ENCODE data around the gene TAF11L11. TPM values are rescaled to one million over a fixed set of nuclear protein-coding genes. Genes with fewer than 3 reads are reported as not detected.
"Not testable (repeated sequence)": the region's sequence is repeated elsewhere in the genome, so short reads cannot be mapped to it uniquely, and the experiment has no call there.

TAF11L11 gene
- total RNA-seq: not detected

DNA sequence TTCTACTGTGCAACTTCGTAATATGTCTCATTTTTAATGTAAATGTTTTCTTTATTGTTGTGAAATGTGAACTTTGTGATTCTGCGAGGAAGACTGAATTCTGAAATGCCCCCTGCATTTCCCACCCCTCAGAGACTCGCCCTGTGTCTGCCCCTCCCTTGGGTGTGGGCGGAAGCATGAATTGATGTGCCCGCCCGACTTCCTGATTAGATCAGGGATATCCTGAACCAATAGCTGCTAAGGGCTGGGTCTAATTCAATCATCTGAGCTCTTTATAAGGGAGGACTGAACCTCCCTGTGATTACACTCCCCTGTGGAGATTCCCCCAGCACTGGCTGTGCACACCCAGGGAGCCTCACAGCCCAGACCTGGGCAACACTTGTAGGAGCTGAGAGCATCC, at the start of gene TAF11L11:
TAF11L11 (plus strand) TSS at position 304 of the 400 bp plus-strand sequence.
- H3K27me3 Mint-ChIP-seq (ENCODE audit: low read depth); H3K4me1 Mint-ChIP-seq (ENCODE audit: low read depth); H3K4me3 Mint-ChIP-seq; ATAC-seq (replicated peaks in 1 of 2); H3K27ac Mint-ChIP-seq; H3K9me3 Mint-ChIP-seq; DNase-seq; H3K36me3 Mint-ChIP-seq (ENCODE audit: insufficient read depth in 2 of 2): not testable (repeated sequence)

DNA sequence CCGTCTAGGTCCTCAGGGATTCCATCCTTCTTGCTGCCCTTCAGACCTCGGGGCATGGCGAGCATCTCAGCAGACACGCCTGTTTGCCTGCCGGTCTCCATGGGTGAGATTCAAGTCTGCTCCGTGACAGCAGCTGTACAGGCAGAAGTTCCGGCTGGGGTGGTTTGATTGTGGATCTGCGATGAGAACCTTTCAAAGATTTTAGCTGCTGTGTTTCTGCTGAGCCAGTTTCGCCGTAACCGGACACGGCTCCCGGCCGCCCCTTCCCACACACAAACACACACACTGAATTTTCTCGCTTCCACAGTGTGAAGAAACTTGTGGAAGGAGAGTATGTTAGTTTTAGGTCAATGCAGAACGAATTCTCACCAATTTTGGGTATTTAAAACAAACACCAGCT, 18.3 kb upstream of the TAF11L11 start, which contains the start of gene TAF11L7:
TAF11L7 (minus strand) TSS at position 101 of the 400 bp plus-strand sequence.
- ATAC-seq (replicated peaks in 1 of 2); DNase-seq; H3K9me3 Mint-ChIP-seq; H3K4me3 Mint-ChIP-seq; H3K36me3 Mint-ChIP-seq (ENCODE audit: insufficient read depth in 2 of 2); H3K4me1 Mint-ChIP-seq (ENCODE audit: low read depth); H3K27ac Mint-ChIP-seq; H3K27me3 Mint-ChIP-seq (ENCODE audit: low read depth): not testable (repeated sequence)

GRCh38 chr5:17590860-17591259, 13.1 kb upstream of the TAF11L11 start, which contains the start of gene TAF11L8:
Gene TAF11L8 (minus strand): TSS chr5:17590960.
- not testable (repeated sequence) for H3K27me3 Mint-ChIP-seq (ENCODE audit: low read depth); H3K27ac Mint-ChIP-seq; DNase-seq; H3K9me3 Mint-ChIP-seq; H3K36me3 Mint-ChIP-seq (ENCODE audit: insufficient read depth in 2 of 2); ATAC-seq (replicated peaks in 1 of 2); H3K4me1 Mint-ChIP-seq (ENCODE audit: low read depth); H3K4me3 Mint-ChIP-seq

DNA sequence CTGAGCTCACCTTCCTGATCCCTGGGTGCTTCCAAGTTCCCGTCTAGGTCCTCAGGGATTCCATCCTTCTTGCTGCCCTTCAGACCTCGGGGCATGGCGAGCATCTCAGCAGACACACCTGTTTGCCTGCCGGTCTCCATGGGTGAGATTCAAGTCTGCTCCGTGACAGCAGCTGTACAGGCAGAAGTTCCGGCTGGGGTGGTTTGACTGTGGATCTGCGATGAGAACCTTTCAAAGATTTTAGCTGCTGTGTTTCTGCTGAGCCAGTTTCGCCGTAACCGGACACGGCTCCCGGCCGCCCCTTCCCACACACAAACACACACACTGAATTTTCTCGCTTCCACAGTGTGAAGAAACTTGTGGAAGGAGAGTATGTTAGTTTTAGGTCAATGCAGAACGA, 9.7 kb upstream of the TAF11L11 start, which contains the start of gene TAF11L9:
TAF11L9 (minus strand) TSS at position 140 of the 400 bp plus-strand sequence.
- DNase-seq: not testable (repeated sequence)

DNA sequence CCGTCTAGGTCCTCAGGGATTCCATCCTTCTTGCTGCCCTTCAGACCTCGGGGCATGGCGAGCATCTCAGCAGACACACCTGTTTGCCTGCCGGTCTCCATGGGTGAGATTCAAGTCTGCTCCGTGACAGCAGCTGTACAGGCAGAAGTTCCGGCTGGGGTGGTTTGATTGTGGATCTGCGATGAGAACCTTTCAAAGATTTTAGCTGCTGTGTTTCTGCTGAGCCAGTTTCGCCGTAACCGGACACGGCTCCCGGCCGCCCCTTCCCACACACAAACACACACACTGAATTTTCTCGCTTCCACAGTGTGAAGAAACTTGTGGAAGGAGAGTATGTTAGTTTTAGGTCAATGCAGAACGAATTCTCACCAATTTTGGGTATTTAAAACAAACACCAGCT, 6.3 kb upstream of the TAF11L11 start, which contains the start of gene TAF11L10:
TAF11L10 (minus strand) TSS at position 101 of the 400 bp plus-strand sequence.
- not testable (repeated sequence) for ATAC-seq (replicated peaks in 1 of 2); H3K9me3 Mint-ChIP-seq; H3K27me3 Mint-ChIP-seq (ENCODE audit: low read depth); H3K36me3 Mint-ChIP-seq (ENCODE audit: insufficient read depth in 2 of 2); DNase-seq; H3K4me1 Mint-ChIP-seq (ENCODE audit: low read depth); H3K4me3 Mint-ChIP-seq; H3K27ac Mint-ChIP-seq

More for the DNA sequence above, 9.7 kb upstream of the TAF11L11 start, which contains the start of gene TAF11L9:
- H3K36me3 Mint-ChIP-seq (ENCODE audit: insufficient read depth in 2 of 2); ATAC-seq (replicated peaks in 1 of 2); H3K27me3 Mint-ChIP-seq (ENCODE audit: low read depth); H3K4me3 Mint-ChIP-seq; H3K27ac Mint-ChIP-seq; H3K4me1 Mint-ChIP-seq (ENCODE audit: low read depth); H3K9me3 Mint-ChIP-seq: not testable (repeated sequence)

GRCh38 chr5:17604951-17605350, 968 bp downstream of the TAF11L11 start:
- DNase-seq (no peak), ATAC-seq (replicated peaks in 1 of 2) (no peak)
- Mint-ChIP-seq H3K9me3 (peaks cover 0 to 8% of the 10 kb centered on the region in 2 donors), H3K4me3 (no peak overlapping the region), H3K4me1 (ENCODE audit: low read depth) (no peaks in the 10 kb centered on the region), H3K27ac (no peak overlapping the region), H3K36me3 (ENCODE audit: insufficient read depth in 2 of 2) (no peaks in the 10 kb centered on the region), H3K27me3 (ENCODE audit: low read depth) (no peaks in the 10 kb centered on the region)

DNA sequence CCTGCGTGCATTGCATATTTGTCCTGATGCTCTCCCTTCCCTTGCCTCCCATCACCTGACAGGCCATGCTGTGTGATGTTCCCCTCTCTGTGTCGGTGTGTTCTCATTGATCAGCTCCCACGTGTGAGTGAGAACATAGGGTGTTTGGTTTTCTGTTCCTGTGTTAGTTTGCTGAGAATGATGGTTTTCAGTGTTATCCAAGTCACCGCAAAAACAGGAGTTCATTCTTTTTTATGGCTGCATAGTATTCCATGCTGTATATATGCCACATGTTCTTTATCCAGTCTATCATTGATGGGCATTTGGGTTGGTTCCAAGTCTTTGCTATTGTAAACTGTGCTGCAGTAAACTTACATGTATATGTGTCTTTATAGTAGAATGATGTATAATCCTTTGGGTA, 3.5 kb downstream of the TAF11L11 start:
- not testable (repeated sequence) for ATAC-seq (replicated peaks in 1 of 2); H3K27me3 Mint-ChIP-seq (ENCODE audit: low read depth); DNase-seq; H3K27ac Mint-ChIP-seq; H3K4me3 Mint-ChIP-seq; H3K4me1 Mint-ChIP-seq (ENCODE audit: low read depth); H3K36me3 Mint-ChIP-seq (ENCODE audit: insufficient read depth in 2 of 2); H3K9me3 Mint-ChIP-seq

DNA sequence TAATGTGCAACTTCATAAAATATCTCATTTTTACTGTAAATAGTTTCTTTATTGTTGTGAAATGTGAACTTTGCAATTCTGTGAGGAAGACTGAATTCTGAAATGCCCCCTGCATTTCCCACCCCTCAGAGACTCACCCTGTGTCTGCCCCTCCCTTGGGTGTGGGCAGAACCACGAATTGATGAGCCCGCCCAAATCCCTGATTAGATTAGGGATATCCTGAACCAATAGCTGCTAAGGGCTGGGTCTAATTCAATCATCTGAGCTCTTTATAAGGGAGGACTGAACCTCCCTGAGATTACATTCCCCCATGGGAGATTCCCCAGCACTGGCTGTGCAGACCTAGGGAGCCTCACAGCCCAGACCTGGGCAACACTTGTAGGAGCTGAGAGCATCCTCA, 6.1 kb downstream of the TAF11L11 start, which contains the start of gene TAF11L12:
TAF11L12 (plus strand) TSS at position 301 of the 400 bp plus-strand sequence.
- not testable (repeated sequence) for DNase-seq; H3K27ac Mint-ChIP-seq; ATAC-seq (replicated peaks in 1 of 2); H3K9me3 Mint-ChIP-seq; H3K27me3 Mint-ChIP-seq (ENCODE audit: low read depth); H3K4me3 Mint-ChIP-seq; H3K4me1 Mint-ChIP-seq (ENCODE audit: low read depth); H3K36me3 Mint-ChIP-seq (ENCODE audit: insufficient read depth in 2 of 2)

DNA sequence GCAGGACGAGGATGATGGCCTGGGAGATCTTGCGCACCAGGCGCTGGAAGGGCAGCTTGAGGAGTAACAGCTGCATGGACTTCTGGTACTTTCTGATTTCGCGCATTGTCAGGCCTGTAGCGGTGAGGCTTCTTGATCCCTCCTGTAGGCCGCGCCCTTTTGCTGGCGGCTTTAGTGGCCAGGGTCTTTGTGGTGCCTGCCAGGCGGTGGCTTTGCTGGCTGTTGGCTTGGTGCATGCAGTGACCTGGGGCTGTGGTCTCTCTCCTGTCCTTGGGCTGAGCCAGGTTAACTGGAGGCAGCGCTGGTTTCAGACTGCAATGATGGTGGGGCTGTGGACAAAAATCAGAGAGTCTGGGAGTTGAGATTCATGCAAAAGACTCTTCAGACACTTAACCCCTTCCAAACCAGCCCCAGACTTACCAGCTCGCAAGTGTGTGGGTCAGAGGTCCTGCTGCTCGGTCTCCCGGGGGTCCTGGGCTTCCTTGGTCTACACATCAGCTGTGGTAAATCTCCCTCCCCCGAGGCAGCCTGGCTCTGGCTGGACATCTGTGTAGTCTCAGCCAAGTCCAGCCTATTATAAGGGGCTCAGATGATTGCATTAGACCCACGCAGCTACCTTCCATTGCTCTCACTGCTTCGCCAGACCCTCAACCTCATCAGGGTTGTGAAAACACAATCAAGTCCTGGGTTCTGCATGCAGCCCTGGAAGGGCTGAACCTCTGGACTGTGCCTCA, 11.1 kb downstream of the TAF11L11 start:
- no peaks in the 10 kb centered on the region for H3K4me1 Mint-ChIP-seq (ENCODE audit: low read depth)
- no peaks in the 10 kb centered on the region for H3K36me3 Mint-ChIP-seq (ENCODE audit: insufficient read depth in 2 of 2)
- peaks cover 4 to 7% of the 10 kb centered on the region in 2 donors for H3K9me3 Mint-ChIP-seq
- no peak overlapping the region for H3K27ac Mint-ChIP-seq
- H3K4me3 Mint-ChIP-seq: no peak overlapping the region
- no peaks in the 10 kb centered on the region for H3K27me3 Mint-ChIP-seq (ENCODE audit: low read depth)
- ATAC-seq (replicated peaks in 1 of 2): no peak
- DNase-seq: no peak

DNA sequence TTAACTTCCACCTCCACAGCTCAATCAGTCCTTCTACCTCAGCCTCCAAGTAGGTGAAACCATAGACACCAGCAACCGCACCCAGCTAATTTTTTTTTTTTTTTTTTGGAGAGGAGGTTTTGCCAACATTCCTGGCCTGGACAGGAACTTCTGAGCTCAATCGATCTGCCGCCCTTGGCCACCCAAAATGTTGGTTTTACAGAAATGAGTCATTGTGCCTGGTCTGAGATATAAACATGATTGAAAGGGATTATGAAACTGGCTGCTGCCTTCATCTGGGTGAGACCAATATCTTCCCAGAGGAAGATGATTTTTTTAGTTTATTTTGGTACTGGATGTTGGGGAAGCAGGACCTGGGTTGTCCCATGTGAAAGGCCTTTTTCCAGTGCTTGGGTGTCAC, 15.4 kb downstream of the TAF11L11 start:
- H3K27me3 Mint-ChIP-seq (ENCODE audit: low read depth): no peaks in the 10 kb centered on the region

DNA sequence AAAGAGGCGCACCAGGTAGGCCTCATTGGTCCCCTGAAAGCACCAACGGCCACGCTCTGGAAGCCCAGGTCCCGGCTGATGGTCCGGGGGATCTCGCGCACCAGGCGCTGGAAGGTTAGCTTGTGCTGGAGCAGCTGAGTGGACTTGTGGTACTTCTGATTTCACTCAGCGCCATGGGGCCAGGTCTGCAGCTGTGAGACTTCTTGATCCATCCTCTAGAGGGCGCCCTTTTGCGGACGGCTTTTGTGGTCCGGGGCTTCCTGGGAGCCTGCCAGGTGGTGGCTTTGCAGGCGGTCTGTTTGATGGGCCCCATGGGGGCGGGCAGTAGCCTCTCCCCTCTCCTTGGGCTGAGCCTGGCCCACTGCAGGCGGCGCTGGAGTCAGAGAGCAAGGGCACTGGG, 16.6 kb downstream of the TAF11L11 start:
- DNase-seq: no peak
- H3K27ac Mint-ChIP-seq: no peak overlapping the region
- no peak for ATAC-seq (replicated peaks in 1 of 2)
- H3K27me3 Mint-ChIP-seq (ENCODE audit: low read depth): no peaks in the 10 kb centered on the region
- H3K4me3 Mint-ChIP-seq: no peak overlapping the region
- no peaks in the 10 kb centered on the region for H3K36me3 Mint-ChIP-seq (ENCODE audit: insufficient read depth in 2 of 2)
- no peaks in the 10 kb centered on the region for H3K4me1 Mint-ChIP-seq (ENCODE audit: low read depth)
- peaks cover 3 to 7% of the 10 kb centered on the region in 2 donors for H3K9me3 Mint-ChIP-seq

More for the DNA sequence above, 15.4 kb downstream of the TAF11L11 start:
- no peak for DNase-seq
- no peak for ATAC-seq (replicated peaks in 1 of 2)
- Mint-ChIP-seq H3K9me3 (peaks cover 5 to 7% of the 10 kb centered on the region in 2 donors), H3K4me1 (ENCODE audit: low read depth) (no peaks in the 10 kb centered on the region), H3K4me3 (no peak overlapping the region), H3K36me3 (ENCODE audit: insufficient read depth in 2 of 2) (no peaks in the 10 kb centered on the region), H3K27ac (no peak overlapping the region)

GRCh38 chr5:17625686-17626085, 21.7 kb downstream of the TAF11L11 start:
- no peaks in the 10 kb centered on the region for H3K27me3 Mint-ChIP-seq (ENCODE audit: low read depth)
- H3K36me3 Mint-ChIP-seq (ENCODE audit: insufficient read depth in 2 of 2): no peaks in the 10 kb centered on the region
- peaks cover 3 to 6% of the 10 kb centered on the region in 2 donors for H3K9me3 Mint-ChIP-seq
- no peak overlapping the region for H3K27ac Mint-ChIP-seq
- no peaks in the 10 kb centered on the region for H3K4me1 Mint-ChIP-seq (ENCODE audit: low read depth)
- DNase-seq (no peak), ATAC-seq (replicated peaks in 1 of 2) (no peak)
- H3K4me3 Mint-ChIP-seq: no peak overlapping the region

- H3K27me3 Mint-ChIP-seq (ENCODE audit: low read depth); ATAC-seq (replicated peaks in 1 of 2); H3K4me1 Mint-ChIP-seq (ENCODE audit: low read depth); H3K27ac Mint-ChIP-seq; H3K4me3 Mint-ChIP-seq; DNase-seq; H3K9me3 Mint-ChIP-seq; H3K36me3 Mint-ChIP-seq (ENCODE audit: insufficient read depth in 2 of 2): not testable (repeated sequence)
Measured at GRCh38 chr5:17631788-17632187, 27.8 kb downstream of the TAF11L11 start, which contains the start of gene TAF11L13. Gene TAF11L13 (plus strand): TSS chr5:17632088.
